ENCODE results near the gene FAM187B. TPM values are rescaled to one million over a fixed set of nuclear protein-coding genes. Genes with fewer than 3 reads are reported as not detected.

Gene FAM187B
- total and polyA plus RNA-seq, 4 donors: 0.17 TPM; not detected in 3

DNA sequence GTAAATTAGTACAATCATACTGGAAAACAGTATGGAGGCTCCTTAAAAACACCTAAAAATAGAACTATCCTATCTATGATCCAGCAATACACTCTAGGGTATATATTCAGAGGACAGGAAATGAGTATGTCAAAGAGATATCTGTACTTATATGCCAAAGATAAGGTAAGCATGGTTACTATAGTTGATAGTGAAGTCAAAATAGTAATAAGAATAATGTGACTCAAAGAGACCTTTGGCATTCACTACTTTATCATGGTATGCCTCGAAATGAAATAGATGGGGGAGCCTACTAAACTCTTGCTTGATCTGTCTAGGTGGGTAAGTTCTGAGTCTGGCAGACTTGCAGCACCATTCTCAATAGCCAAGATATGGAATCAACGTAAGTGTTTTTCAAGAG is 43.7 kb downstream of the FAM187B start:
- H3K4me1 ChIP-seq (ENCODE audit: control insufficient read depth in 4 of 4, insufficient read depth in 4 of 4, low read length in 3 of 4): no peaks in the 10 kb centered on the region
- TF ChIP-seq RAD21 (IDR thresholded peaks at IDR 0.05) (no peak), NR2F2 (IDR thresholded peaks at IDR 0.05) (no peak), HNF4G (IDR thresholded peaks at IDR 0.05) (no peak)
- TF ChIP-seq, protein P1, sequence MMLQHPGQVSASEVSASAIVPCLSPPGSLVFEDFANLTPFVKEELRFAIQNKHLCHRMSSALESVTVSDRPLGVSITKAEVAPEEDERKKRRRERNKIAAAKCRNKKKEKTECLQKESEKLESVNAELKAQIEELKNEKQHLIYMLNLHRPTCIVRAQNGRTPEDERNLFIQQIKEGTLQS (IDR thresholded peaks at IDR 0.05): no peak
- H3K36me3 ChIP-seq (ENCODE audit: control insufficient read depth in 4 of 4, insufficient read depth in 3 of 4, low read depth in 1 of 4, low read length in 3 of 4): no peaks in the 10 kb centered on the region
- no peak overlapping the region for H3K27ac ChIP-seq (ENCODE audit: low read depth in 1 of 2, low read length in 2 of 2)
- 76% methylated on average over 2 of the region's 2 CpGs for WGBS
- H3K4me3 ChIP-seq (ENCODE audit: low read depth in 1 of 3, low read length in 3 of 3): no peak overlapping the region
- H3K27me3 ChIP-seq (ENCODE audit: control insufficient read depth in 4 of 4, insufficient read depth in 4 of 4, low read length in 3 of 4): no peaks in the 10 kb centered on the region
- DNase-seq (ENCODE audit: low spot score): no peak
- H3K9ac ChIP-seq (ENCODE audit: low read depth in 1 of 2, low read length in 2 of 2): no peak overlapping the region
- H3K9me3 ChIP-seq (ENCODE audit: control insufficient read depth in 4 of 4, low read length in 3 of 4): no peaks in the 10 kb centered on the region

DNA sequence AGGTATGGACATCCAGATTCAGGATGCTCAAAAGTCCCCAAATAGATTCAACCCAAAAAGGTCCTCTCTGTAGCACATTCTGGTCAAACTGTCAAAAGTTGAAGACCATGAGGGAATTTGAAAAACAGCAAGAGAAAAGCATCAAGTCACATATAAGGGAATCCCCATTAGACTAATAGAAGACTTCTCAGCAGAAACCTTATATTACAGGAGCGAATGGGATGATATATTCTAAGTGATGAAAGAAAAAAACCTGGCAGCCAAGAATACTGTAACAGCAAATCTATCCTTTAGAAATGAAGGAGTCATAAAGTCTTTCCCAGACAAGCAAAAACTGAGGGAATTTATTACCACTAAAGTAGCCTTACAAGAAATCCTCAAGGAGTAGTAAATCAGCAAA is 44.3 kb downstream of the FAM187B start:
- 96% methylated on average over 1 of the region's 1 CpG for WGBS
- H3K27me3 ChIP-seq (ENCODE audit: control insufficient read depth in 4 of 4, insufficient read depth in 4 of 4, low read length in 3 of 4): no peaks in the 10 kb centered on the region

DNA sequence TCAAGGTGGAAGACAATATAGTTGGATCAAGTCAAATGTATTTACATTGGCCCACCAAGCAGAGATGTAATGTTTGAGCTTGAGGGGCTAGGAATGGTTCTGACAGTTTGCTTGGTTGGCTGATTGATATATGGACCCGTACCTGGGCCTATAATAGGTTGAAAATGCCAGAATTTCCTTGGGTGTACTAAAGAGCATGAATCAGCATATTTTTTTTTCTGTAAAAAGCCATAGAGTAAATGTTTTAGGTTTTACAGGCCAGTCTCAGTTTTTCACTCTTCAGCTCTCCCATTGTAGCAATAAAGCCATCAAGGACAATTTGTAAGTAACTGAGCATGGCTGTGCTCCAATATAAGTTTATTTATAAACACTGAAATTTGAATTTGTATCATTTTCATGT is 47.2 kb downstream of the FAM187B start:
- TF ChIP-seq, protein P2, sequence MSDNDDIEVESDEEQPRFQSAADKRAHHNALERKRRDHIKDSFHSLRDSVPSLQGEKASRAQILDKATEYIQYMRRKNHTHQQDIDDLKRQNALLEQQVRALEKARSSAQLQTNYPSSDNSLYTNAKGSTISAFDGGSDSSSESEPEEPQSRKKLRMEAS (IDR thresholded peaks at IDR 0.05): no peak
- TF ChIP-seq RXRA (IDR thresholded peaks at IDR 0.05): no peak
- TF ChIP-seq SP1 (IDR thresholded peaks at IDR 0.05): no peak
- no peak for TF ChIP-seq YY1 (IDR thresholded peaks at IDR 0.05)
- TF ChIP-seq TAF1 (conservative IDR thresholded peaks at IDR 0.05): no peak
- no peaks in the 10 kb centered on the region for H3K36me3 ChIP-seq (ENCODE audit: control insufficient read depth in 4 of 4, insufficient read depth in 3 of 4, low read depth in 1 of 4, low read length in 3 of 4)
- H3K9me3 ChIP-seq (ENCODE audit: control insufficient read depth in 4 of 4, low read length in 3 of 4): no peaks in the 10 kb centered on the region
- no peak overlapping the region for H3K4me3 ChIP-seq (ENCODE audit: low read depth in 1 of 3, low read length in 3 of 3)
- WGBS: 95% methylated on average over 1 of the region's 1 CpG
- H3K4me1 ChIP-seq (ENCODE audit: control insufficient read depth in 4 of 4, insufficient read depth in 4 of 4, low read length in 3 of 4): no peaks in the 10 kb centered on the region
- H3K9ac ChIP-seq (ENCODE audit: low read depth in 1 of 2, low read length in 2 of 2): no peak overlapping the region
- no peak overlapping the region for H3K27ac ChIP-seq (ENCODE audit: low read depth in 1 of 2, low read length in 2 of 2)
- no peak for DNase-seq (ENCODE audit: low spot score)
- H3K27me3 ChIP-seq (ENCODE audit: control insufficient read depth in 4 of 4, insufficient read depth in 4 of 4, low read length in 3 of 4): no peaks in the 10 kb centered on the region

More for the DNA sequence above, 44.3 kb downstream of the FAM187B start:
- Histone ChIP-seq H3K27ac (ENCODE audit: low read depth in 1 of 2, low read length in 2 of 2) (no peak overlapping the region), H3K4me1 (ENCODE audit: control insufficient read depth in 4 of 4, insufficient read depth in 4 of 4, low read length in 3 of 4) (no peaks in the 10 kb centered on the region), H3K9me3 (ENCODE audit: control insufficient read depth in 4 of 4, low read length in 3 of 4) (no peaks in the 10 kb centered on the region), H3K9ac (ENCODE audit: low read depth in 1 of 2, low read length in 2 of 2) (no peak overlapping the region), H3K36me3 (ENCODE audit: control insufficient read depth in 4 of 4, insufficient read depth in 3 of 4, low read depth in 1 of 4, low read length in 3 of 4) (no peaks in the 10 kb centered on the region), H3K4me3 (ENCODE audit: low read depth in 1 of 3, low read length in 3 of 3) (no peak overlapping the region)
- no peak for DNase-seq (ENCODE audit: low spot score)
- no peak for TF ChIP-seq EGR1 (IDR thresholded peaks at IDR 0.05; ENCODE audit: low read depth in 2 of 2)
- TF ChIP-seq, protein P3, sequence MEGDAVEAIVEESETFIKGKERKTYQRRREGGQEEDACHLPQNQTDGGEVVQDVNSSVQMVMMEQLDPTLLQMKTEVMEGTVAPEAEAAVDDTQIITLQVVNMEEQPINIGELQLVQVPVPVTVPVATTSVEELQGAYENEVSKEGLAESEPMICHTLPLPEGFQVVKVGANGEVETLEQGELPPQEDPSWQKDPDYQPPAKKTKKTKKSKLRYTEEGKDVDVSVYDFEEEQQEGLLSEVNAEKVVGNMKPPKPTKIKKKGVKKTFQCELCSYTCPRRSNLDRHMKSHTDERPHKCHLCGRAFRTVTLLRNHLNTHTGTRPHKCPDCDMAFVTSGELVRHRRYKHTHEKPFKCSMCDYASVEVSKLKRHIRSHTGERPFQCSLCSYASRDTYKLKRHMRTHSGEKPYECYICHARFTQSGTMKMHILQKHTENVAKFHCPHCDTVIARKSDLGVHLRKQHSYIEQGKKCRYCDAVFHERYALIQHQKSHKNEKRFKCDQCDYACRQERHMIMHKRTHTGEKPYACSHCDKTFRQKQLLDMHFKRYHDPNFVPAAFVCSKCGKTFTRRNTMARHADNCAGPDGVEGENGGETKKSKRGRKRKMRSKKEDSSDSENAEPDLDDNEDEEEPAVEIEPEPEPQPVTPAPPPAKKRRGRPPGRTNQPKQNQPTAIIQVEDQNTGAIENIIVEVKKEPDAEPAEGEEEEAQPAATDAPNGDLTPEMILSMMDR (IDR thresholded peaks at IDR 0.05; ENCODE audit: low read depth, low read length, missing input control): no peak
- TF ChIP-seq HNF4A (conservative IDR thresholded peaks at IDR 0.05): no peak
- TF ChIP-seq GABPA (IDR thresholded peaks at IDR 0.05 in 1 of 2, conservative IDR thresholded peaks at IDR 0.05 in 1 of 2): no peak
- TF ChIP-seq FOXA2 (IDR thresholded peaks at IDR 0.05): no peak
- TF ChIP-seq SP1 (IDR thresholded peaks at IDR 0.05): no peak
- TF ChIP-seq, protein P2 (IDR thresholded peaks at IDR 0.05): no peak
- no peak for TF ChIP-seq NR2F2 (IDR thresholded peaks at IDR 0.05)
- no peak for TF ChIP-seq RXRA (IDR thresholded peaks at IDR 0.05)
- no peak for TF ChIP-seq FOXA1 (IDR thresholded peaks at IDR 0.05)
- no peak for TF ChIP-seq JUND (IDR thresholded peaks at IDR 0.05)
- no peak for TF ChIP-seq YY1 (IDR thresholded peaks at IDR 0.05)
- no peak for TF ChIP-seq TAF1 (conservative IDR thresholded peaks at IDR 0.05)

Data from liver (tissue), 9 donors.